Lower lobe of right lung (tissue), 2 donors: ENCODE data around the gene GPR157. TPM values are rescaled to one million over a fixed set of nuclear protein-coding genes. Genes with fewer than 3 reads are reported as not detected.

ENCODE experiments used
- ATAC-seq, 2 donors: fragments of 200-7000 bp; cut with Tn5 transposase; one replicate each; pipeline ENCODE4 v1.9.1; 2020 to 2022; ENCODE audit warnings: mild to moderate bottlenecking in 2 of 2, moderate library complexity in 2 of 2
- DNase-seq: peaks from one replicate; pipeline ENCODE4 v3.0.0-alpha.2; 2020
- H3K27ac ChIP-seq: fragments of 200-600 bp; one replicate; pipeline ENCODE4 v1.8.0; 2022
- H3K27me3 ChIP-seq: fragments of 200-600 bp; one replicate; pipeline ENCODE4 v1.8.0; 2022; ENCODE audit warnings: low read depth
- H3K36me3 ChIP-seq: fragments of 200-600 bp; one replicate; pipeline ENCODE4 v1.8.0; 2022; ENCODE audit warnings: mild to moderate bottlenecking
- H3K4me1 ChIP-seq: fragments of 200-600 bp; one replicate; pipeline ENCODE4 v1.8.0; 2022
- H3K4me3 ChIP-seq: fragments of 200-600 bp; one replicate; pipeline ENCODE4 v1.8.0; 2022; ENCODE audit warnings: mild to moderate bottlenecking
- H3K9me3 ChIP-seq: fragments of 200-600 bp; one replicate; pipeline ENCODE4 v1.8.0; 2022
- CTCF ChIP-seq: fragments of 200-600 bp; IDR thresholded peaks from one replicate; pipeline ENCODE4 v1.8.0; 2022; ENCODE audit warnings: antibody characterized with exemption, mild to moderate bottlenecking
- intact Hi-C: fragments of 100-400 bp; cut with DNase I; formaldehyde crosslinking; loops from one replicate; pipeline ENCODE4 v1.11.0; 2022
- total RNA-seq: library from RNA; stranded (reverse); fragmentation: NEBNext Ultra II Directional; extraction: Animal tissue kit (Norgen Biotek cat#: 25700); gene quantifications from one replicate; pipeline ENCODE4 v1.2.1, GENCODE V29; 2021
- donor health status: DM: no; HTN: yes; CAD: no; lungs with severe emphysema.

The GPR157 gene
- total RNA-seq, 1 donor from 2014 or later = 14.2 TPM

- no peaks in the 10 kb centered on the region for H3K27me3 ChIP-seq
- ATAC-seq = no peak
- peaks cover 23% of the 10 kb centered on the region for H3K4me1 ChIP-seq
- no peak for TF ChIP-seq CTCF
- intact Hi-C loops = no loop called here
- H3K9me3 ChIP-seq = no peaks in the 10 kb centered on the region
- no peak overlapping the region for H3K27ac ChIP-seq
- H3K36me3 ChIP-seq = no peaks in the 10 kb centered on the region
- H3K4me3 ChIP-seq = no peak overlapping the region
- no peak for DNase-seq
These were observed 42.1 kb downstream of the GPR157 start for GRCh38 chr1:9086796-9087195.

DNA sequence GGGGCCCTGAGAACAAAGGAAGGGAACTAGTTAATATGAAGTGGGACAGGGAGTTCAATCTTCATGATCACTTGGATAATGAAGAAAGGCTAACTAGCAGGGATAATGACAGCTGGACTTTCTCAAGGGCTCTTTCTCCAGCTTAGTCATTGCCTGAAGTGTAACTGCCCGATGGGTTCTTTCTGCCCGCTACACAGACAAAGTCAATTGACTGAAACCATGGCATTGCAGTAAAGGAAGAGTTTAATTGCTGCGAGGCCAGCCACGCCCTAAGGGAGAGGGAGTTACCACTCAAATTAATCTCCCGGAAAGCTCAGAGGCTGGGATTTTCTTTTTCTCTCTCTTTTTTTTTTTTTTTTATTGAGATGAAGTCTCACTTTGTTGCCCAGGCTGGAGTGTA is 42.9 kb downstream of the GPR157 start:
- Histone ChIP-seq H3K27ac (no peak overlapping the region), H3K4me1 (peaks cover 23% of the 10 kb centered on the region), H3K4me3 (no peak overlapping the region), H3K27me3 (no peaks in the 10 kb centered on the region), H3K9me3 (no peaks in the 10 kb centered on the region), H3K36me3 (no peaks in the 10 kb centered on the region)
- intact Hi-C loops = no loop called here
- ATAC-seq = peak in 1 of 2 donors; percentile 55
- DNase-seq = no peak
- no peak for TF ChIP-seq CTCF

- Histone ChIP-seq H3K4me1 (peaks cover 23% of the 10 kb centered on the region), H3K36me3 (no peaks in the 10 kb centered on the region), H3K9me3 (no peaks in the 10 kb centered on the region), H3K27me3 (peaks cover 4% of the 10 kb centered on the region), H3K27ac (no peak overlapping the region), H3K4me3 (no peak overlapping the region)
- ATAC-seq (no peak), DNase-seq (no peak)
- intact Hi-C loops = no loop called here
- no peak for TF ChIP-seq CTCF
These were observed 43.5 kb downstream of the GPR157 start for GRCh38 chr1:9085306-9085940.

- Histone ChIP-seq H3K4me3 (no peak overlapping the region), H3K27ac (no peak overlapping the region), H3K36me3 (no peaks in the 10 kb centered on the region), H3K9me3 (no peaks in the 10 kb centered on the region), H3K4me1 (peaks cover 23% of the 10 kb centered on the region), H3K27me3 (peaks cover 4% of the 10 kb centered on the region)
- no peak for TF ChIP-seq CTCF
- no peak for DNase-seq
- intact Hi-C loops = no loop called here
- peak in 1 of 2 donors; percentile 44 for ATAC-seq
These were observed 44.0 kb downstream of the GPR157 start for GRCh38 chr1:9084906-9085305.

GRCh38 chr1:9081473-9081872 is 47.4 kb downstream of the GPR157 start:
- TF ChIP-seq CTCF = no peak
- ATAC-seq = no peak

More at GRCh38 chr1:9081473-9081872, 47.4 kb downstream of the GPR157 start:
- no peaks in the 10 kb centered on the region for H3K9me3 ChIP-seq
- DNase-seq = no peak
- no peak overlapping the region for H3K4me3 ChIP-seq
- H3K4me1 ChIP-seq = peaks cover 27% of the 10 kb centered on the region
- peaks cover 11% of the 10 kb centered on the region for H3K27me3 ChIP-seq
- no peaks in the 10 kb centered on the region for H3K36me3 ChIP-seq
- intact Hi-C loops = no loop called here
- no peak overlapping the region for H3K27ac ChIP-seq
